Measurements from ENCODE around the gene GIMAP5. TPM values are rescaled to one million over a fixed set of nuclear protein-coding genes. Genes with fewer than 3 reads are reported as not detected.

Gene GIMAP5
- total and polyA plus RNA-seq, 2 of the 13 experiments (the other 11 are each of a cell fraction or from before 2014, with no cell fraction given): not detected

- TF ChIP-seq RORA (CRISPR knock-in tag; IDR thresholded peaks at IDR 0.05): no peak
- no peak for TF ChIP-seq ZNF136 (CRISPR knock-in tag; IDR thresholded peaks at IDR 0.05; ENCODE audit: low read depth)
- no peak for TF ChIP-seq ZNF569 (CRISPR knock-in tag; IDR thresholded peaks at IDR 0.05; ENCODE audit: borderline replicate concordance)
- peak; percentile 33; the same call in 1 of the 2 replicates for TF ChIP-seq ZNF362 (CRISPR knock-in tag; IDR thresholded peaks at IDR 0.05; ENCODE audit: borderline replicate concordance)
- TF ChIP-seq CEBPZ (IDR thresholded peaks at IDR 0.05; ENCODE audit: low read length): no peak
- TF ChIP-seq E2F5 (CRISPR knock-in tag; conservative IDR thresholded peaks at IDR 0.05): no peak
- no peak for TF ChIP-seq ZHX1 (CRISPR knock-in tag; IDR thresholded peaks at IDR 0.05; ENCODE audit: low read depth)
- TF ChIP-seq ZNF75D (CRISPR knock-in tag; IDR thresholded peaks at IDR 0.05; ENCODE audit: borderline replicate concordance): no peak
- no peak for TF ChIP-seq ZC3H13 (CRISPR knock-in tag; IDR thresholded peaks at IDR 0.05)
- peak; percentile 39; the same call in 1 of the 2 replicates for TF ChIP-seq ZNF7 (CRISPR knock-in tag; IDR thresholded peaks at IDR 0.05)
- no peak for TF ChIP-seq ZNF674 (CRISPR knock-in tag; IDR thresholded peaks at IDR 0.05; ENCODE audit: low read depth)
- no peak for TF ChIP-seq ZNF724P (CRISPR knock-in tag; IDR thresholded peaks at IDR 0.05; ENCODE audit: borderline replicate concordance)
- no peak for TF ChIP-seq CENPBD1 (CRISPR knock-in tag; IDR thresholded peaks at IDR 0.05; ENCODE audit: borderline replicate concordance, low read depth)
- TF ChIP-seq JUN (CRISPR knock-in tag; IDR thresholded peaks at IDR 0.05): no peak
- no peak for TF ChIP-seq ZNF543 (CRISPR knock-in tag; IDR thresholded peaks at IDR 0.05)
- TF ChIP-seq ZNF512B (CRISPR knock-in tag; IDR thresholded peaks at IDR 0.05; ENCODE audit: borderline replicate concordance): no peak
Observed at GRCh38 chr7:150778014-150778737, 41.0 kb downstream of the GIMAP5 start (continued).
